GM19395 (cell line): ENCODE measurements around the gene KRTAP10-2.

ENCODE experiments used
- ATAC-seq: cut with Tn5 transposase; IDR thresholded peaks from one replicate; pipeline ENCODE4 v1.9.1; 2021; ENCODE audit warnings: mild to moderate bottlenecking, moderate library complexity; ENCODE audit not compliant: unreplicated experiment

Gene KRTAP10-2

DNA sequence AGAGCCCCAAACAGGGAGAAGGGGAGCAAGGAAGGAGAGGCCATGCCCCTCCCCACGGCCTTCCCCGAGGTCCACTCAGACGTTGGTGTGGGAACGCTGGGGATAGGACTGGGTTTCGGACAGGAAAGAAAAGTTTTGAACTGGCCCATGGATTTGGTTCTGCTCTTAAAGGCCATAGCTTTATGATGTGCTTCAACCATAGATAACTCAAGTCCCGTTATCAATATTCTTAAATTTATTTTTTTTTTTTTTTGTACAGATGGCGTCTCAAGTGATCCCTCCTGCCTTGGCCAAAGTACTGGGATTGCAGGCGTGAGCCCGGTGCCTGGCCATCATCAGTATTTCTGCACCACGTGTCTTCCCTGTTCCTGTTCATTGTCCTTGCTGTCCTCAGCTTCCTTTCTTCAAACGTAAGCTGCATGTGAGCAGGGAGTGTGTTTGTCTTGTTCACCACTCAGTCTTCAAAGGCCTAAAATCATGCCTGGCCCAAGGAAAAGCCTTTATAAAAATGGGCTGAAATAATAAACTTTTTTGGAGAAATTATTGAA is 10.5 kb downstream of the KRTAP10-2 start:
- ATAC-seq = no peak

DNA sequence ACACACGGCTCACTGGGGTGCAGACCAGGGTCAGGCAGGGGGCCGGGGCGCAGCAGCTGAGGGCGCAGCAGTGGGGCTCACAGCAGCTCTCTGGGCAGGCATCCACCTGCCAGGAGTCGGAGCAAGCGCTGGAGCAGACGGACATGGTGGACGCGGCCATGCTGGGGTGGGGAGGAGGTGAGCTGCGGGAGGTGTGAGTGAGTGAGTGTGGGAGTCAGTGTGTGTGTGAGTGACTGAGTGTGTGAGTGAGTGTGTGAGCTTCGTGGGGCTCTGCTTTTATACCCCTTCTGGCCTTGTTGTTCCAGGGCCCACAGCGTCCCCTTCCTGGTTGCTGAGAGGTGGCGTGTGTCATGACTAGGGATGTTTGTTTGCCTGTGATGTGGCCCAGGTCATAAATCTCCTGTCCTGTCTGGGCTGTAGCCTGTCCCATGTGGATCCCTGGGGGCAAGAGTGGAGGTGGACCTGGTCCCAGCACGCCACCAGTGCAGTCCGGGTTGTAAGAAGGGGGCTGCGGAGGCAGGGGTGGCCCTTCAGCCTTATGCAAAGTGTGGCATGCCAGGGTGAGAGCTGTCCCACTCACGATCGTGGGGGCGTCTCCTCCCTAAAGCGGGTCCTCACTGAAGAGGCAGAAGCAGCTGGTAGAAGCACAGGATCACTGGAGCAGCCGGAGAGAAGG is 11.2 kb downstream of the KRTAP10-2 start, which contains the start of gene KRTAP10-1:
Gene KRTAP10-1, minus strand, starts transcription at position 205 of the 676 bp plus-strand sequence. Its CDS starts 45 bp downstream, at position 160.
- no peak for ATAC-seq

DNA sequence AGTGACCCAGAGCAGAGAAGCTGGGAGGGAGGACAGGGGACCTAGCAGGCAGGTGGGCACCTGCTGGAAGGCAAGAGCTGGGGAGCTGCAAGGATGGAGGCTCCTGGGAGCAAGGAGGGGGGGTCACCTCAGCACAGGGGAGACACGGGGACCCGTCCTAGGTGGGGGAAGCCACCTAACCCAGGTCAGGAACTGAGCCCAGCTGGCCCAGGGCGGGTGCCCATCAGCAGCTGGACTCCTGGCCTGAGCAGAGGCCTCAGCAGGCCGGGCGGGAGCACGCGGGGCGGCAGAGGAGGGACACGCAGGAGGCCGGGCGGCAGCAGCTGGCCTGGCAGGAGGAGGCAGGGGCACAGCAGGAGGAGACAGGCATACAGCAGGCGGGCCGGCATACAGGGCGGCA is 12.3 kb downstream of the KRTAP10-2 start:
- no peak for ATAC-seq

DNA sequence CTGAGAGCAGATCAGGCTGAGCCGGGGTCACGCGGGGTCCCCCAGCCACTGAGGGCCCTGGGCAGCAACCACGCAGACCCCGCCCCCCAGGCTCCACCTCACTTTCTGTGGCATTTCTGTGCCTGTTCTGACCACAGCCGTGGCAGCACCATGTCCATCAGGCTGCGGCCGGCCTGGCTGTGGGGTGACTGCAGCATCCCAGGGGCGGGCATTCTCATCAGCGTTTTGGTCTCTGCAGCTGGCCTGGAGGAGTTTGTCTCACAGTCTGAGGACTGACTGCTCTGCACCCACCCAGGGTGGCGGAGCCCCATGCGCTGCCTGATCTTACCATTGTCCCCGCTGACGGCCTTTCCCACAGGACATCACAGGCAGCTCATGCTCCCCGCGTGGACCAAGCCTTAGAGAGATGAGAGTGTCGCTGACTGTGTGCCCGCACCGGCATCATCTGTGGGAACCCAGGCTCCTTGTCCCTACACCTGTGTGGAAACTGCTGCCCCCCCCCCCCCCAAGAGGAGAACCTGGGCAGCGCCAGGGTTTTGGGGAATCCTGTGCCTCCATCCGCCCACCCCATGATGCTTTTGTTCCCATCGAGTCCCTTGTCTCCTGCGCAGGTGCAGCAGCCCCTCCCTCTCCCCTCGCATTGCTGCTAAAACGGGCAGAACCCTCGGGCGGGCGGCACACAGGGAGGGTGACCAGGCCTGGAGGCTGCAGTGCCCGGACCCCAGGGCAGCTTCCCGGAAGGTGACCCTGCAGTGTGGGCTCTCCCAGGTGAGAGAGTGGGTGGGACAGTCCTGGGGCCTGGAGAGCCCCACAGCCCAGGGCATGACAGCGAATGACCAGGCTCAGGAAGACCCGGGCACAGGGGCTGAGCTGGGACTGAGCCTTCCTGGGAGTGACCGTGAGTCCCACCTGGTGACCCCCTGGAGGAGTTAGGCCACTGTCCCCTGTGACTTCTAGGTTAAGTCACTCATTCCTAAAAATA is 13.1 kb downstream of the KRTAP10-2 start:
- ATAC-seq = no peak

DNA sequence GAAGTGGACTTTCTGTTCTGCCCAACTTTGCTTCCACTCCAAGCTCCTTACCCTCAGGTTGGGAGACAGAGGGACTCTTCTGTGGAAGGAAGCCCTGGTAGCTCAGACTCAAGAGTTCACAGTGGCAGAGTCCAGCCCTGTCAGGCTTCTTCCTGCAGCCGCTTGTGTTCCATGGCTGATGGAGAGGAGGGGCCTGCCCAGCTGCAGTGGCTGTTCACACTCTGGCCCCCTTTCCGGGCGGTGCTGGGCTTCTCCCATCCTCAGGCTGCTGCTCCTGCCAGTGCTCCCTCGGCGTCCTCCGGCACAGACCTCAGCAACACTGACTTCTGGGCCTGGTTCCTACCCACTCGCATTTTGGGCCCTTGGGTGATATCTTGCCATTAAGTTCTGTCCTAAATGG is 15.3 kb downstream of the KRTAP10-2 start:
- ATAC-seq = no peak

DNA sequence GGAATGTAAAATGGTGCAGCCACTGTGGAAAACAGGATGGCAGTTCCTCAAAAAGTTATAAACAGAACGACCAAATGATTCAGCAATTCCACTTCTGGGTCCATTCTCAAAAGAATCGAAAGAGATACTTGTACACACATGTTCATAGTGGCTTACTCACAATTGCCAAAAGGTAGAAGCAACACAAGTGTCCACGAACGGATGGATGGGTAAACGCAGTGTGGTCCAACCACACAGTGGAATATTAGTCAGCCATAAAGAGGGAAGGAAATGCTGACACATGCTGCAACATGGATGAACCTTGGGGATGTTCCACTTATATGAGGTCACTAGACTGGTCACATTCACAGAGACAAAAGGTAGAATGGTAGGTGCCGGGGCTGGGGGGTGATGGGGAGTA is 16.6 kb downstream of the KRTAP10-2 start:
- no peak for ATAC-seq

DNA sequence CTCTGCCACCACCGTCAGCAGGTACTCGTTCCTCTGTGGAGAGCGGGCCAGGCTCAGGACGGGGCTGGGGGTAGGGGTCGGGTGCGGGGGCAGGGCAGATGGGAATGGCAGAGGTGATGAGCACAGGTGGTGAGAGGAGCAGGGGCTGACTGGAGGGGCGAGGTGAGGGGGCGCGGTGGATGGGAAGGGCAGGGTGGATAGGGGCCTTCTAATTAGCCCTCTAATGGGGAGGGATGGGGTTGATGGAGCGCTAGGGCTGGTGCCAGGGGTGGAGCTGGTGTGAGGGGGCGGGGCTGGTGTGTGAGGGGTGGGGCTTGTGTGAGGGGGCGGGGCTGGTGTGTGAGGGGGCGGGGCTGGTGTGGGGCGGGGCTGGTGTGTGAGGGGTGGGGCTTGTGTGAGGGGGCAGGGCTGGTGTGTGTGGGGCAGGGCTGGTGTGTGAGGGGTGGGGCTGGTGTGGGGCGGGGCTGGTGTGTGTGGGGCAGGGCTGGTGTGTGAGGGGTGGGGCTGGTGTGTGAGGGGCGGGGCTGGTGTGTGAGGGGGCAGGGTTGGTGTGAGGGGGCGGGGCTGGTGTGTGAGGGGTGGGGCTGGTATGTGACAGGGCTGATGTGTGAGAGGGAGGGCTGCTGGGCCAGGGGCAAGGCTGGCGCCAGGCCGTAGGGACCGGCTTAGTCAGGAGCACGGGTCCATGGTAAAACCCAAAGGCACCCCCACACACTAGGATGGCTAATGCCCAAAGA is 17.2 kb downstream of the KRTAP10-2 start:
- no peak for ATAC-seq

DNA sequence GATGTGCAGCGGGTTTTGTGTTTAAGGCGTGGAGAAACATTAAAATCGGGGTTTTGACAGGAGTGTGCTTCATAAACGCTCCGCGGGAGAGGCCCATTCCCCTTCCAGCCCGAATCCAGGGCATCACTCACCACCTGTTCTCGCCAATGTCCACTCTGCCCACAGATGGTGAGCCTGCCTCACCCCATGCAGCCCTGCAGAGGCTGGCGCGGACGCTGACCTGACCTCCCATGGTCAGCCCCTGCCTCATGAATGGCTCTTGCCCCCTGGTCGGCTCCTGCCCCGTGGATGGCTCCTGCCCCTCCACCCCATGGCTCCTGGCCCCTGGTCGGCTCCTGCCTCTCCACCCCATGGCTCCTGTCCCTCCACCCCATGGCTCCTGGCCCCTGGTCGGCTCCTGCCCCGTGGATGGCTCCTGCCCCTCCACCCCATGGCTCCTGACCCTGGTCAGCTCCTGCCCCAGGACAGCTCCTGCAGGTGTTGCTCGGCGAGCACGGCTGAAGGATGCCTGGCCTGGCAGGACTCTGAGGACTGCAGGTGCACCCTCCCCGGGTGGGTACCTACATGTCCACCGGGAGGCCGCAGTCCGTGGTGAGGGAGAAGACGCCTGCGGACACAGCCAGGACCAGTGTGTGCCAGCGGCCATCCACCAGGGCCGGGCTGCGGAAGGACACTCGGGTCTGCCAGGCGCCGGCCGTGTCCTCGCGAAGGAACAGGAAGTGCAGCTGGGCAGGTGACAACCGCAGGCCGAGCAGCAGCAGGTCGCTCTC is 18.0 kb downstream of the KRTAP10-2 start:
- ATAC-seq = no peak

DNA sequence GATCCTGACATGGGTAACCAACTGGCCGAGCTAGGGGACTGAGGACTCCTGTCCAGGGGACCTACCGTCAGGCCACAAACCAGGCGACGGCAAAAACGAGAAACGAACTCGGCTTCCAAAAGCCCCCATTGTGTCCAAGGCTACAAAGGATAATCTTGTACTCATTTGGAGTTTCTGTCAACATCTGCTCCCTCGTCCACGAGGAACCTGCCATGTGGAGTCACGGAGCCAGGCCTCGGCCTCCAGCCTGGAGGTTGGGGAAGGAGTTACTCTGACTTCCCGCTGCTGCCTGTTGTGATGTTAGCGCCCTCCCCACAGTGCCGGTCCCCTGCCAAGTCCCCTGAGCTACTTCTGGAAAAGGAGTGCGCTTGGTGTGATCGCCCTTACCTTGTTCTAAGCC is 18.6 kb downstream of the KRTAP10-2 start:
- no peak for ATAC-seq

DNA sequence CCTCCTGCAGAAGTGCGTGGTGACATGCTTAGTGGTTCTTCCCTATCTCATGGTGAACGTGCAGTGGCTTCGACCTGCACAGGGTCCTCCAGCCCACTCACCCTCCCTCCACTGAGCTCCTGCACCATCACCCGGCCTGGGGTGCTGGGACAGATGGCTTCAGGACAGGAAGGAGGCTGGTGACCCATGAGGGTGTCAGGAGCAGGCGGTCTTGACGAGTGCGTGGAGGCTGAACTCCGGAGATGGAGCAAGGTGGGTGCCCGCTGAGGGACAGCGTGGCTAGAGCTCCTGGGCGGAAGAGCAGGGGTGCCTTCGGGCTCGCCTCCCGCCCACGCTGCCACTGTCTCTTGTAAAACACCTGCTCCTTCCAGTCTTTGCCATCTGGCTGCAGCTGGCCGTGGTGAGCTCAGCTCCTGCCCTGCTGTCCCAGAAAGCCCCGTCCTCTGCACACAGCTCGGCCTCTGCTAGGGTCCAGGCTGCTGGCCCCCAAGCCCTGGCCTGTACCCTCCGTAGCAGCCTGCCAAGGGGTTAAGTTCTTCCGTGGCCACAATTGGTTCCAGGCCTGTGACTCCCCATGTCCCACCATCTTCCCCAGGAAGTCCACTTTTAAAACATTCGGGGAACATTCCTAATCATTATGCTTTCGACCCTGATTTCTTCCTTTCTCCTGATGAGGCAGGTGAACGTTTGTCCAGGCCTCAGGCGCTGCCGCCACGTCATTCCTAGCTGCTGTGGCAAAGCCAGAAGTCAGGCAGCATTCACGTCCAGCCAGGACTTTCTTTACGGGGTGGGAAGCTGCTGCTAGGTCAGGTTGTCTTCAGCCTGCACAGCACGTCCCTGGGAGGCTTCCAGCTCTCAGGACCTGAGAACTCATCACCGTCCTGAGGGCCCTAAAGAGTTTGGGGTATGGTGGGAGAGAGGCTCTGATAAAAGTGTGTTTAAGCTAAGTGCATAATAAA is 19.4 kb downstream of the KRTAP10-2 start:
- ATAC-seq = no peak

DNA sequence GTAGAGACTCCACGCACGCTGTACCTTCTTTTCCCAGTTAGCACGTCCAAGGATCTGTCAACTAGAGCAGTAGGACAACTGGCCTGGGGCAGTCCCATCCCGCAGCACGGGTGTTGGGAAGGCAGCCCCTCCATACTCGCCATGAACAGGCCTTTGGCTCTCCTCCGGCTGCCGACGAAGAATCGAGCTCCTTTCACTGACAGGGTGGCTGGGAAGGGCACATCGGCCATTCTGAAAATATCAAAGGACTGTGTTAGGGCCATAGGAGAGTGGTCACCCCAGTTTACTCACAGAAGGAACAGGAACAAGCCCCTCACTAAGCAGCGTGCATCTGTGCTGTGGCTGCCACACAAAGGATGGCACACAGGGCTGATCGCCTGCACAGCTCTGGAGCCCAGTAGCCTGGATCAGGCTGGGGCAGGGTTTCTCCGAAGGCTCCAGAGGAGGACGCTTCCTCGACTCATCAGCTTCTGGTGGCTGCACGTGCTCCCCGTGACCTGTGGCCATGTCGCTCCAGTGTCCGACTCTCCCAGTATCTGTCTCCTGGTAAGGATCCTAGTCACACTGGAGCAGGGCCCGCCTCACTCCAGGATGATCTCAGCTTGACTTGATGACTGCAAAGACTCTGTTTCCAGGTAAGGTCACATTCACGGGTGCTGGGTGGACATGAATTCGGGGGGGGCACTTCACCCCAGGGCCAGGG is 20.3 kb downstream of the KRTAP10-2 start:
- ATAC-seq = no peak

DNA sequence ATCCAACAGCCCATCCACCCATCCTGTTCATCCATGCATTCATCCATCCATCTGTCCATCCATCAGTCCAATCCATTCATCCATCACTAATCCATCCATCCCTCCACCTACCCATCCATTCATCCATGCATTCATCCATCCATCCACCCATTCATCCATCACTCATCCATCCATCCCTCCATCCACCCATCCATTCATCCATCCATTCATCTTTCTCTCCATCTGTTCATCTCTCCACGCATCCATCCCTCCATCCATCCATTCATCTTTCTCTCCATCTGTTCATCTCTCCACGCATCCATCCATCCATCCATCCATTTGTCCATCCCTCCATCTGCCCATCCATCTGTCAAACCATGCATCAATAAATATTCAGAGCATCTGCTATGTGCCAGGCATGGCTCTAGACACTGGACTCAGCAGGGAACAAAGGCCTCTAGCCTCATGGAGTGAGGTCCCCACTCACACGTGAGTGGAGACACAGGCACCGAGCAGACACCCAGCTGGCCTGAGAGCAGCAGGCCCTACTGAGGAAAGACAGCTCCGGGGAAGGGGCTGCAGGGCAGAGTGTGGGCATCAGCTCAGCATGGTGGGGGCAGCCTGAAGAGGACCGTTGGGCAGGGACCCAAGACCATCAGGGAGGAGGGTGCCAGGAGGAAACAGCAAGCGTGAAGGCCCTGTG is 20.9 kb downstream of the KRTAP10-2 start:
- no peak for ATAC-seq

DNA sequence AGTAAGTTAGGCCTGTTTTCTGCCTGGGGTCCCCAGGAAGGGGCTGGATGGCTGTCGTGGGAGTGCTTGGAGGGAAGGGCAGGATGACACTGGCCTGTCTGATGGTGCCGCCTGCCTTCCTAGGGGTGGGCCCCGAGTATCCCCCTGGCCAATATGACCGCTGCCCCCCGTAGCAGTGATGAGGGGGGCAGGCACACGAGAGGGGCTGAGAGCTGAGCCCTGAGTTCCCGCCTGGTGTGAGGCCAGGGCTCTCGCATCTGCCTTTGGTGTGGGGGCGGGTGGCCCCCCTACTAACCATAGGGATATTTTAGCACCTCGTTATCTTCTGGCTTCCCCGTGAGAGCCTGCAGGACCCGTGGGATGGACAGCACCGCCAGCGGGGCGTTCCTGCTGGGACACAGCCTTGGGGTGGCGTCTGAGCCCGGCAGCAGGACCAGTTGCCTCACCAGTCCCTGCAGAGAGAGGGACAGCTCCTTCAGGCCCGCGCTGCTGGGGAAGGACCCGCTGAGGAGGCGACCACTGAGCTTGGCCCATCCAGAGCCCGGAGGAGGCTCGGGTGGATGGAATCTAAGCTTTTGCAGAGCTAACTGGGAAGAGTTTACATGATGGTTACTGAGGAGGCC is 21.7 kb downstream of the KRTAP10-2 start:
- ATAC-seq = no peak

DNA sequence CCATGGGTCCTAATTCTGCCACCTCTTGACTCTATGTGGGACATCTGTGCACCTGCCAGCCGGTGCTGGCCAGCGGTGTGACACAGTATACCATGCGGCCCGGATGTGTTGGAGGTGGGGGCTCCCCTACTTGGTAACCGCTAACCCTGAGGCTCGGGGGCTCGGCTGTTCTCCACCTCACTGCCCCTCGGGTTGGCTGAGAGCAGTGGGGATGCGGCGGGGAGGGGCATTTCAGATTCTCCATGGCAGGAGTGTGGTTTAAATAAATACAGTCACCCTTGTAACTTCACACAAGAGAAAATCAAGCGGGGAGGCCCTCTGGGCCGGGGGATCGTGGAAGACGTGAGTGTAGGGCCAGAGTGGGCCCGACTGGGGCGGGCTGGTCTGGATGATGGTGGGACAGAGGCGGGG is 22.3 kb downstream of the KRTAP10-2 start:
- no peak for ATAC-seq

DNA sequence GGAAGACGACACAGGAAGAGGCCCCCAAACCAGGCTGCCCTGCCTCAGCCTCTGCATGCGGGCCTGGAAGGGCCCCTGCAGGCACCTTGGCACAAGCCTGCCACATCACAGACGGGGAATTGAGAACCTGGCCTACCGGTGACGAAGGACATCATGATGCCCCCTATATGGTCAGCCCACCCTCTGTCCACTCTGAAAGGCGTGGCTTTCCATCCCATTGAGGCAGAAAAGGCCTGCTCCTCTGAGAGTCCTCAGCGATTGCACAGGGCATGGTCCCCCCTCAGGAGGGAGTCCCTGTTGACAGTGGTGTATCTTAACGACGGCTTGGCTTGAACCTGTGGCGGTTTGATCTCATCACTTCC is 22.7 kb downstream of the KRTAP10-2 start:
- no peak for ATAC-seq

DNA sequence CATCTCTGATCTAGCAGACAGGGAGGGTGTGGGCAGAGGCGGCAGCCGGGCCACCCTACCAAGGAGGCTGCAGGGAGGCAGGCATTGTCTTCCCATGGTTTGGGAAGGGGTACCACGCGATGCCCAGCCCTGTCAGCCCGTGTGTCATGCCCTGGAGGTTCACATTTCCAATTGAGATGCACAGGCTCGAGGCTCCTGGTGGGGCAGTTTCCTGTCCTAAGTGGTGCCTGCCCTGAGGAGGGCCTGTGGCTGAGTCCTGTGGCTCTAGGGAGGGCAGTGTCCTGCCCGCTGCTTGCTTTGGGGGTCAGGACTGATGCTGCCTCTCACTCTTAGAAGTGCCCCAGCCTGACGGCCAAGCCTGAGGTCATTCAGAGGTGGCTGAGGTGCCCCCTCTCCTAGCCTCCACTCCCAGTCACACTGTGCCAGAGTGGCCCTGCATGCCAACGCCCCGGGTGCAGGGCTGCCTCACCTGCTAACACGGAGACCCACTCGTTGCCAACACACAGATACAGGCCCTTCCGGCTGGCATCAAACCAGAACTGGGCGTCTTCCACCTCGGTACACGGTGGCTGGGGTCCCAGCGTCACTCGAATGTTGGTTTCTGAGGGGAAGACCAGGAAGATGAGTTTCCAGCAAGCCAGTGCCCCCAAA is 23.2 kb downstream of the KRTAP10-2 start:
- ATAC-seq = no peak
